ENCODE data around the gene POPDC3. TPM values are rescaled to one million over a fixed set of nuclear protein-coding genes. Genes with fewer than 3 reads are reported as not detected.

The POPDC3 gene
- total and polyA plus RNA-seq, 10 of the 15 experiments (the other 5 are each of a cell fraction or from before 2014, with no cell fraction given) = 1.6 TPM; not detected in 9

DNA sequence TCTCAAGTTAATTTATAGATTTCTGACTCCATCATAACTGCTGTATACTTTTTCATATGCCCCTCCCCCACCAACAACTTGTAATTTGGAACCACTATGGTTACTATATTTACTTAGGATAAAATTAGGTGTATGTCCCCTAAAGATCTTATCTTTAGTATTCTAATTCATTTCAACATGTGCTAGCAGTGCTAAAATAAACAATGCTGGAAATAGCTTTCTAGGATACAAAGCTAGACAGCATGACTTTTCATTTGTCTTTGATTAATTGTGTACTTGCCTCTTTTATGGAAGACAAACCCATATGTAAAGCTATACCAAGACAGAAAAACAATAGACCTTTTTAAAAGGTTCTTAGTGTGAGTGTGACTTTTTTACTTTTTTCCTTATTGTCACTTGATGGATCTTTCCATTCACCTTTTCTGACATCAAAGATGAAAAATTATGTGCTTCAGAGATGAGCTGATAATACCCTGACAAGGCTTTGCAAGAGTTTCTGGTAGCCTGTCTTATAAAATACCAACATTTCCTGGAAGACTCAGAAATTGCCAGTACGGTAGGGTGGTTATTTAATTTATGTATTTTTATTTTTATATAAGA lies 31.2 kb upstream of the POPDC3 start:
- H3K79me2 ChIP-seq (ENCODE audit: control insufficient read depth, insufficient read depth, low read length) = no peaks in the 10 kb centered on the region
- TF ChIP-seq, protein P1, sequence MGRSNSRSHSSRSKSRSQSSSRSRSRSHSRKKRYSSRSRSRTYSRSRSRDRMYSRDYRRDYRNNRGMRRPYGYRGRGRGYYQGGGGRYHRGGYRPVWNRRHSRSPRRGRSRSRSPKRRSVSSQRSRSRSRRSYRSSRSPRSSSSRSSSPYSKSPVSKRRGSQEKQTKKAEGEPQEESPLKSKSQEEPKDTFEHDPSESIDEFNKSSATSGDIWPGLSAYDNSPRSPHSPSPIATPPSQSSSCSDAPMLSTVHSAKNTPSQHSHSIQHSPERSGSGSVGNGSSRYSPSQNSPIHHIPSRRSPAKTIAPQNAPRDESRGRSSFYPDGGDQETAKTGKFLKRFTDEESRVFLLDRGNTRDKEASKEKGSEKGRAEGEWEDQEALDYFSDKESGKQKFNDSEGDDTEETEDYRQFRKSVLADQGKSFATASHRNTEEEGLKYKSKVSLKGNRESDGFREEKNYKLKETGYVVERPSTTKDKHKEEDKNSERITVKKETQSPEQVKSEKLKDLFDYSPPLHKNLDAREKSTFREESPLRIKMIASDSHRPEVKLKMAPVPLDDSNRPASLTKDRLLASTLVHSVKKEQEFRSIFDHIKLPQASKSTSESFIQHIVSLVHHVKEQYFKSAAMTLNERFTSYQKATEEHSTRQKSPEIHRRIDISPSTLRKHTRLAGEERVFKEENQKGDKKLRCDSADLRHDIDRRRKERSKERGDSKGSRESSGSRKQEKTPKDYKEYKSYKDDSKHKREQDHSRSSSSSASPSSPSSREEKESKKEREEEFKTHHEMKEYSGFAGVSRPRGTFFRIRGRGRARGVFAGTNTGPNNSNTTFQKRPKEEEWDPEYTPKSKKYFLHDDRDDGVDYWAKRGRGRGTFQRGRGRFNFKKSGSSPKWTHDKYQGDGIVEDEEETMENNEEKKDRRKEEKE (IDR thresholded peaks at IDR 0.05) = no peak
- TF ChIP-seq YBX1 (IDR thresholded peaks at IDR 0.05) (no peak), CBFB (IDR thresholded peaks at IDR 0.05; ENCODE audit: low read depth) (no peak), ZSCAN29 (IDR thresholded peaks at IDR 0.05) (no peak), ELK1 (IDR thresholded peaks at IDR 0.05; ENCODE audit: low read depth, low read length) (no peak), BRCA1 (IDR thresholded peaks at IDR 0.05; ENCODE audit: low read depth, low read length) (no peak), TCF7 (IDR thresholded peaks at IDR 0.05; ENCODE audit: borderline replicate concordance) (no peak), RAD51 (IDR thresholded peaks at IDR 0.05) (no peak), MYC (IDR thresholded peaks at IDR 0.05; ENCODE audit: insufficient read depth, insufficient read length, insufficient replicate concordance, low read length, severe bottlenecking) (no peak), USF2 (IDR thresholded peaks at IDR 0.05; ENCODE audit: borderline replicate concordance, low read depth, low read length) (no peak), ZNF622 (IDR thresholded peaks at IDR 0.05) (no peak), RELA (IDR thresholded peaks at IDR 0.05; ENCODE audit: borderline replicate concordance, partially characterized antibody) (no peak), BHLHE40 (IDR thresholded peaks at IDR 0.05; ENCODE audit: borderline replicate concordance in 1 of 2, low read depth in 2 of 2, low read length in 1 of 2) (no peak), EED (IDR thresholded peaks at IDR 0.05; ENCODE audit: low read depth) (no peak), NBN (IDR thresholded peaks at IDR 0.05) (no peak), PAX8 (IDR thresholded peaks at IDR 0.05) (no peak), PAX5 (IDR thresholded peaks at IDR 0.05; ENCODE audit: borderline replicate concordance, low read depth, low read length) (no peak), SMAD1 (IDR thresholded peaks at IDR 0.05; ENCODE audit: low read depth, partially characterized antibody) (no peak), SIN3A (IDR thresholded peaks at IDR 0.05; ENCODE audit: low read depth, low read length) (no peak)
- TF ChIP-seq, protein P2, sequence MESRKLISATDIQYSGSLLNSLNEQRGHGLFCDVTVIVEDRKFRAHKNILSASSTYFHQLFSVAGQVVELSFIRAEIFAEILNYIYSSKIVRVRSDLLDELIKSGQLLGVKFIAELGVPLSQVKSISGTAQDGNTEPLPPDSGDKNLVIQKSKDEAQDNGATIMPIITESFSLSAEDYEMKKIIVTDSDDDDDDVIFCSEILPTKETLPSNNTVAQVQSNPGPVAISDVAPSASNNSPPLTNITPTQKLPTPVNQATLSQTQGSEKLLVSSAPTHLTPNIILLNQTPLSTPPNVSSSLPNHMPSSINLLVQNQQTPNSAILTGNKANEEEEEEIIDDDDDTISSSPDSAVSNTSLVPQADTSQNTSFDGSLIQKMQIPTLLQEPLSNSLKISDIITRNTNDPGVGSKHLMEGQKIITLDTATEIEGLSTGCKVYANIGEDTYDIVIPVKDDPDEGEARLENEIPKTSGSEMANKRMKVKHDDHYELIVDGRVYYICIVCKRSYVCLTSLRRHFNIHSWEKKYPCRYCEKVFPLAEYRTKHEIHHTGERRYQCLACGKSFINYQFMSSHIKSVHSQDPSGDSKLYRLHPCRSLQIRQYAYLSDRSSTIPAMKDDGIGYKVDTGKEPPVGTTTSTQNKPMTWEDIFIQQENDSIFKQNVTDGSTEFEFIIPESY (IDR thresholded peaks at IDR 0.05) = no peak
- no peak for FAIRE-seq
- DNase-seq (ENCODE audit: low read depth, low spot score) = no peak
- RAD21 ChIA-PET (ENCODE audit: unreplicated experiment) = no interaction called here
- no peaks in the 10 kb centered on the region for H4K20me1 ChIP-seq (ENCODE audit: control insufficient read depth, insufficient read depth)
- 0 out of 2 replicates have a peak, but pooled peaks cover 3% of the 10 kb centered on the region for H3K4me1 ChIP-seq (ENCODE audit: control insufficient read depth, insufficient read depth, low read length)
- CTCF ChIA-PET = no interaction called here
- no peaks in the 10 kb centered on the region for H3K9me3 ChIP-seq (replicated peaks; ENCODE audit: control insufficient read depth, insufficient read depth, low read length)
- H3K27me3 ChIP-seq (replicated peaks in 1 of 2; ENCODE audit: control insufficient read depth in 2 of 2, insufficient read depth in 2 of 2, low read length in 1 of 2) = no peaks in the 10 kb centered on the region
- 95% methylated on average over 1 of the region's 1 CpG for WGBS (ENCODE audit: insufficient coverage, insufficient replicate concordance, low lambda C conversion rate, missing lambda C conversion rate)
- ATAC-seq = no peak
- no peaks in the 10 kb centered on the region for H3K36me3 ChIP-seq (ENCODE audit: control insufficient read depth in 2 of 2, insufficient read depth in 2 of 2, low read length in 1 of 2)
- POLR2A ChIA-PET = interaction anchor here (0.7 kb wide), 1 partner anchor 364 kb away, joined by 4 read pairs; no protein-coding TSS in a partner anchor
- in situ Hi-C loops (cut with MboI) = no loop called here
- no peak overlapping the region for H3K9ac ChIP-seq (ENCODE audit: control insufficient read depth, insufficient read depth, low read length)
- no peak overlapping the region for H3K27ac ChIP-seq (ENCODE audit: control insufficient read depth, insufficient read depth)
- SMC1A ChIA-PET (ENCODE audit: uncharacterized antibody, unreplicated experiment) = no interaction called here
- H2AFZ ChIP-seq (ENCODE audit: control insufficient read depth, low read depth, low read length) = no peak overlapping the region
- intact Hi-C loops (cut with micrococcal nuclease; ENCODE audit: unreplicated experiment) = no loop called here
- no peak overlapping the region for H3K4me3 ChIP-seq
- no peak overlapping the region for H3K4me2 ChIP-seq (ENCODE audit: control insufficient read depth, insufficient read depth)
- no TSS peak for BruUV-seq (replicated peaks)

All from GM12878 (cell line).